ENCODE measurements around the gene TMEM132D.

TMEM132D gene

GRCh38 chr12:129304529-129304928 lies 599.3 kb downstream of the TMEM132D start:
- no peak for TF ChIP-seq CTCF (IDR thresholded peaks at IDR 0.05; ENCODE audit: extremely low read depth, missing control alignments)
- no peak for DNase-seq (ENCODE audit: low spot score)

GRCh38 chr12:129300011-129300410 lies 603.8 kb downstream of the TMEM132D start:
- DNase-seq (ENCODE audit: low spot score) = no peak
- TF ChIP-seq CTCF (IDR thresholded peaks at IDR 0.05; ENCODE audit: extremely low read depth, missing control alignments) = no peak

- no peak for TF ChIP-seq CTCF (IDR thresholded peaks at IDR 0.05; ENCODE audit: extremely low read depth, missing control alignments)
- DNase-seq (ENCODE audit: low spot score) = no peak
These were observed 604.9 kb downstream of the TMEM132D start for GRCh38 chr12:129298921-129299320.

DNA sequence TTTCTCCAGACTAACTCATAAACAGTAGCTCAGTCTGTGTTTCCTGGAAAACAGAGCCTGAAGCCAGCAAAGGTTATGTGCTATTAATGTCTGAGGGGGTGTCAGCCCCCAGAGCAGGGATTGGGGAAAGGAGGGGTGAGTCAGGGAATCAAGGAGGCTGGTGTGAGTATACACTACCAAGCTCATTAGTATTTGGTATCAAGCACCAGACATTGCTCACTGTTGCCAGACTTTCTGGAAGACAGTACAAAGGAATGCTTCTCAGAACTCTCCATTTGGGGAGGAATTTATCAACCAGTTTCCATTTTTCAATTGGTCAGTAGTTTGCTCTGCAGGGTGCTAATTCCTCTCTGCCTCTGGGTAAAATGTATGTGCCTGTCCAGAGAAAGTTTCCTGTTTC lies 607.2 kb downstream of the TMEM132D start:
- DNase-seq (ENCODE audit: low spot score) = no peak
- TF ChIP-seq CTCF (IDR thresholded peaks at IDR 0.05; ENCODE audit: extremely low read depth, missing control alignments) = no peak

DNA sequence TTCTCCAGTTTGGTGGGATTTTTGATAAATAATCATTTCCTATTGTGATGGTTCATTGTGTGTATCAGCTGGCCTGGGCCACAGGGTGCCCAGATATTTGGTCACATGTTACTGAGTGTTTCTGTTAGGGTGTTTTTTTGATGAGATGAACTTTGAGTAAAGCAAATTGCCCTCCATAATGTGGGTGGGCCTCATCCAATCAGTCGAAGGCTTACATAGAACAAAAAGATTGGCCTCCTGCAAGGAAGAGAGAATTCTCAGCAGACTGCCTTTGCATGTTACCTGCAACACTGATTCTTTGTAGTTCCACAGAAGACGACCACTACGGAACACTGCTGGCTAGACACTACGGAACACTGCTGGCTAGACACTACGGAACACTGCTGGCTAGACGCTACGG lies 609.0 kb downstream of the TMEM132D start:
- DNase-seq (ENCODE audit: low spot score) = no peak
- TF ChIP-seq CTCF (IDR thresholded peaks at IDR 0.05; ENCODE audit: extremely low read depth, missing control alignments) = no peak

DNA sequence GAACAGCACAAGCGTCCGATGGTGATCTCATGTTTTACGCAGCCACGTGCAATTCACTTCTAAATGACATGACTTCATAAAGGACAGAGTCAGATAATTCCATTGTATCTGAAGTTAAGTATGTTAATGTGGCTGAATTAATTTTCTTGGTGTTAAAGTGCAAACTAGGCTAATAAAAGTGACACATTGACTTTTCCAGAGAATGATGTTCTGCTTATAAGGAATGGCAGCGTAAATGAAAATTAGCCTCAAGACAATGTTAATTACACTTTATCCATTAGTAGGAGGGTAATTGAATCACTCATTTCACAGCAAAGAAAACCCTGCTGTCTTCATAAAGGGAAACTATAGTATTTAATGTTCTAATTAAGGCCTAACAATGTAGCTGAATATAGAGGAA lies 624.1 kb downstream of the TMEM132D start:
- no peak for DNase-seq (ENCODE audit: low spot score)
- no peak for TF ChIP-seq CTCF (IDR thresholded peaks at IDR 0.05; ENCODE audit: extremely low read depth, missing control alignments)

GRCh38 chr12:129276361-129277060 lies 627.3 kb downstream of the TMEM132D start:
- TF ChIP-seq CTCF (IDR thresholded peaks at IDR 0.05; ENCODE audit: extremely low read depth, missing control alignments) = no peak
- DNase-seq (ENCODE audit: low spot score) = no peak

All from GM20000 (cell line).